Vagina (tissue), 2 donors: ENCODE data around the gene LRAT. TPM values are rescaled to one million over a fixed set of nuclear protein-coding genes. Genes with fewer than 3 reads are reported as not detected.

Experiments
- DNase-seq, 2 donors: peaks; one replicate each; pipeline ENCODE4 v3.0.0-alpha.2; 2017; ENCODE audit errors: extremely low spot score in 2 of 2
- H3K27ac ChIP-seq: fragments of 200-600 bp; sonication (generic); one replicate; pipeline ENCODE4 v1.5.1; 2019
- H3K27me3 ChIP-seq: fragments of 200-600 bp; sonication (generic); one replicate; pipeline ENCODE4 v1.5.1; 2019
- H3K36me3 ChIP-seq, 2 donors: fragments of 200-600 bp; sonication (generic); one replicate each; pipeline ENCODE4 v1.5.1; 2017 to 2019
- H3K4me1 ChIP-seq: fragments of 200-600 bp; sonication (generic); one replicate; pipeline ENCODE4 v1.5.1; 2019
- H3K4me3 ChIP-seq, 2 donors: fragments of 200-600 bp; sonication (generic); 1 replicate in 1 of 2; 2 replicates in 1 of 2; pipeline ENCODE4 v1.5.1; 2016 to 2019
- H3K9me3 ChIP-seq: fragments of 200-600 bp; sonication (generic); one replicate; pipeline ENCODE4 v1.5.1; 2019
- POLR2A ChIP-seq, 2 donors: fragments of 450-650 bp; IDR thresholded peaks; one replicate each; pipeline ENCODE4 v1.6.1; 2017; ENCODE audit warnings: antibody characterized with exemption in 2 of 2, mild to moderate bottlenecking in 2 of 2, moderate library complexity in 2 of 2
- POLR2AphosphoS5 ChIP-seq, 2 donors: sonication (generic); formaldehyde crosslinking; IDR thresholded peaks; one replicate each; pipeline ENCODE4 v1.9.0; 2017; ENCODE audit warnings: antibody characterized with exemption in 2 of 2, mild to moderate bottlenecking in 2 of 2, low read depth in 1 of 2; ENCODE audit not compliant: insufficient read depth in 1 of 2
- intact Hi-C: fragments of 100-400 bp; cut with DNase I; formaldehyde crosslinking; loops from one replicate; pipeline ENCODE4 v1.15.1; 2023
- total RNA-seq: library from RNA; depleted of rRNA; stranded (reverse); fragments of >200 nt; gene quantifications from one replicate; pipeline ENCODE4 v1.2.3, GENCODE V29; 2016
- TF ChIP-seq, protein P1 (sequence below), 3 experiments: fragments of 450-650 bp in 2 of 3; fragments of 200-600 bp in 1 of 3; sonication (generic) in 1 of 3; IDR thresholded peaks; one replicate each; pipeline ENCODE4 v1.5.1; 2017 to 2019; ENCODE audit warnings: antibody characterized with exemption in 3 of 3, mild to moderate bottlenecking in 2 of 3, moderate library complexity in 2 of 3

LRAT gene
- not detected for total RNA-seq

DNA sequence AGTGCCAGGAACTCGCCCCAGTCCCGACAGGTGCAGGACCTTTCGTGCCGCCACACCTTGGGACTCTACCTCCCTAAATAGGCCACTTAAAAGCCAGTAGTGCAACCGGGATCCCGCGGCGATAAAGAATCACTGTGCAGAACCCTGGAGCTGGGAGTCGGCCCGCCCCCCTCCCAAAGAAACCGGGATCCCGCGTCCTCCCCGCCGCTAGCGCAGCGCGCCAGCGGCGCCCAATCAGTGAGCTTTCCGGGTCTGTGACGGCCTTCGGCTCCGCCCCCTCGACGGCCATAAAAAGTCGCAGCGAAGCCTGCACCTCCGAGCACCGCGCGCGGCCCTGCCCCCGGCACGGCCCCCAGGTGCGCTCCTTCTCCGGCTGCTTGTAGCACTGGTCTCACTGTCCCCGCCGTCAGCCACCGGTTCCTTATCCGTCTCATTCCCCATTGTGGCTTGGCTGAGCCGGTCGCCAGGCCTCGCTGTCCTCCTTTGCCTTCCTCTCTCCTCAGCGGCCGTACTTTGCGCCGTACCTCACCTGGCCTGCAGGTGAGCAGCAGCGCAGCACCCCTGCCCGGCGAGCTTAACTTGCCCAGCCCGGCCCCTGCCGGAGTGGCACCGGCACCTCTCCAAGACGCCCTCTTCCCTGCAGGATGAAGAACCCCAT is at the start of gene LRAT:
TSS of gene LRAT (plus strand) at position 318 of the 658 bp plus-strand sequence. CDS start at position 645, 327 bp downstream.
- Histone ChIP-seq H3K27me3 (no peaks in the 10 kb centered on the region), H3K36me3 (no peaks in the 10 kb centered on the region), H3K4me3 (peak within 1 kb of the TSS; percentile 36 to 38), H3K27ac (no peak within 1 kb of the TSS), H3K4me1 (peaks cover 30% of the 10 kb centered on the region), H3K9me3 (no peaks in the 10 kb centered on the region)
- intact Hi-C loops = no loop called here
- no peak for DNase-seq
- TF ChIP-seq POLR2AphosphoS5 (IDR thresholded peaks at IDR 0.05; ENCODE audit: insufficient read depth in 1 of 2, low read depth in 1 of 2) = no peak
- TF ChIP-seq POLR2A (IDR thresholded peaks at IDR 0.05) = no peak
- TF ChIP-seq, protein P1, sequence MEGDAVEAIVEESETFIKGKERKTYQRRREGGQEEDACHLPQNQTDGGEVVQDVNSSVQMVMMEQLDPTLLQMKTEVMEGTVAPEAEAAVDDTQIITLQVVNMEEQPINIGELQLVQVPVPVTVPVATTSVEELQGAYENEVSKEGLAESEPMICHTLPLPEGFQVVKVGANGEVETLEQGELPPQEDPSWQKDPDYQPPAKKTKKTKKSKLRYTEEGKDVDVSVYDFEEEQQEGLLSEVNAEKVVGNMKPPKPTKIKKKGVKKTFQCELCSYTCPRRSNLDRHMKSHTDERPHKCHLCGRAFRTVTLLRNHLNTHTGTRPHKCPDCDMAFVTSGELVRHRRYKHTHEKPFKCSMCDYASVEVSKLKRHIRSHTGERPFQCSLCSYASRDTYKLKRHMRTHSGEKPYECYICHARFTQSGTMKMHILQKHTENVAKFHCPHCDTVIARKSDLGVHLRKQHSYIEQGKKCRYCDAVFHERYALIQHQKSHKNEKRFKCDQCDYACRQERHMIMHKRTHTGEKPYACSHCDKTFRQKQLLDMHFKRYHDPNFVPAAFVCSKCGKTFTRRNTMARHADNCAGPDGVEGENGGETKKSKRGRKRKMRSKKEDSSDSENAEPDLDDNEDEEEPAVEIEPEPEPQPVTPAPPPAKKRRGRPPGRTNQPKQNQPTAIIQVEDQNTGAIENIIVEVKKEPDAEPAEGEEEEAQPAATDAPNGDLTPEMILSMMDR (IDR thresholded peaks at IDR 0.05) = no peak

DNA sequence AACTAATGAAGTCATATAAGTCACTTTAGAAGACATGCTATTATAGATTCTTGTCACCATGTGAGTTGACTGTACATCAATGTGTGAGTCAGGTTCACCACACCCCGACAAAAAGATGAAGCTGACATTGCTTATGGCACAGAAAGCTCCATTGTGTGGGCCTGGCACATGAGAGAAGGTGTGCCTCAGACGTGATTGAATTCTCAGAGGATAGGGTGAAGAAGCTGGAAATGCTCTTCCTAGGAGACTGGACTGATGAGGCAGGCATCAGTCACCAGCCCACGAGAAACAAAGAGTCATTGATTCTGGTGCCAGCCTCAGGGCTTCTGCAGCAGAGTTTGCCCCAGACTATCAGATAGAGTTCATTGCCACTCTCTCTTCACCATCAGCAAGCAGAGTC is 35.9 kb upstream of the LRAT start:
- TF ChIP-seq, protein P1 (IDR thresholded peaks at IDR 0.05) = no peak
- TF ChIP-seq POLR2AphosphoS5 (IDR thresholded peaks at IDR 0.05; ENCODE audit: insufficient read depth in 1 of 2, low read depth in 1 of 2) (no peak), POLR2A (IDR thresholded peaks at IDR 0.05) (no peak)
- no peak for DNase-seq

DNA sequence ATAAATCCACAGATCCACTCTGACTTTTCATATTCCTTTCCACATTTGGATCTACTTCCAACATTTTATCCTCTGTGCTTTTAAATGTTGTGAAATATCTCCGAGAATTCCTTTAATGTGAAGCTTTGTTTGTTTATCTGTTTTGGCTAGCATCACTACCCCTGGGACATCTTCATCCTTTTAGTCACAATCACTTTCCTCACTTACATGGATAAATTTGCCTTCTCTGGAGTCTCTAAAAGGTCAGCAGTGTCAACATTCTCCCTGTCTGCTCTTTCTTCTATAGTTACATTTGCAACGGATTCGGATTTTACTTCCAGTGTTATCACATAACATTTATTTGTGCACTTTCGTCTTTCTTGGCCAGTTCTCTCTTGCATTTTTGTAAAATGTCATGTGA is 34.2 kb upstream of the LRAT start:
- DNase-seq = no peak
- H3K36me3 ChIP-seq = no peaks in the 10 kb centered on the region
- H3K4me3 ChIP-seq = no peak overlapping the region
- TF ChIP-seq POLR2A (IDR thresholded peaks at IDR 0.05) (no peak), POLR2AphosphoS5 (IDR thresholded peaks at IDR 0.05; ENCODE audit: insufficient read depth in 1 of 2, low read depth in 1 of 2) (no peak)
- TF ChIP-seq, protein P1 (IDR thresholded peaks at IDR 0.05) = no peak
- no peaks in the 10 kb centered on the region for H3K9me3 ChIP-seq
- H3K27me3 ChIP-seq = no peaks in the 10 kb centered on the region
- intact Hi-C loops = no loop called here
- H3K27ac ChIP-seq = no peak overlapping the region
- no peaks in the 10 kb centered on the region for H3K4me1 ChIP-seq

More for the DNA sequence above, 35.9 kb upstream of the LRAT start:
- no peaks in the 10 kb centered on the region for H3K27me3 ChIP-seq
- no peak overlapping the region for H3K27ac ChIP-seq
- no peaks in the 10 kb centered on the region for H3K36me3 ChIP-seq
- no peaks in the 10 kb centered on the region for H3K4me1 ChIP-seq
- intact Hi-C loops = no loop called here
- no peak overlapping the region for H3K4me3 ChIP-seq
- no peaks in the 10 kb centered on the region for H3K9me3 ChIP-seq

DNA sequence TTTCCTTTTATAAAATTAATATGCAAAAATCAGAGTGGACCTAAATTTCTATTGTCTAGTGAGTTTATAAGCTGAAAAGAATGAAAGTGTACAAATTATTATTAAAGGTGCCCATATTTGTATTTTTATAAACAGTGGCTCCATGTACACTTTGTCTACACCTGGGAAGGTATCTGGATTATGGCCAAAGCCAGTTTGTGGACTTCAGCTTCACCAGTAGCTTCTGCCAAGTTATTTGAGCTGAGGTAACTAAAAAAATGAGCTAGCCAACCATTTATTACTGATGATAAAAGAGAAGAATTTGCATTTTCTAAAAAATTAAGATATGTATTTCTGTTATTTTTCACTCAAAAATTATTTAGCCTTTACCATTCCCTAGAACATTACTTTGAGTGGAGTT is 32.3 kb upstream of the LRAT start:
- Histone ChIP-seq H3K4me3 (no peak overlapping the region), H3K27me3 (no peaks in the 10 kb centered on the region), H3K27ac (no peak overlapping the region), H3K9me3 (no peaks in the 10 kb centered on the region), H3K4me1 (no peaks in the 10 kb centered on the region), H3K36me3 (no peaks in the 10 kb centered on the region)
- intact Hi-C loops = no loop called here
- DNase-seq = no peak
- TF ChIP-seq POLR2A (IDR thresholded peaks at IDR 0.05) (no peak), POLR2AphosphoS5 (IDR thresholded peaks at IDR 0.05; ENCODE audit: insufficient read depth in 1 of 2, low read depth in 1 of 2) (no peak)
- TF ChIP-seq, protein P1 (IDR thresholded peaks at IDR 0.05) = no peak

DNA sequence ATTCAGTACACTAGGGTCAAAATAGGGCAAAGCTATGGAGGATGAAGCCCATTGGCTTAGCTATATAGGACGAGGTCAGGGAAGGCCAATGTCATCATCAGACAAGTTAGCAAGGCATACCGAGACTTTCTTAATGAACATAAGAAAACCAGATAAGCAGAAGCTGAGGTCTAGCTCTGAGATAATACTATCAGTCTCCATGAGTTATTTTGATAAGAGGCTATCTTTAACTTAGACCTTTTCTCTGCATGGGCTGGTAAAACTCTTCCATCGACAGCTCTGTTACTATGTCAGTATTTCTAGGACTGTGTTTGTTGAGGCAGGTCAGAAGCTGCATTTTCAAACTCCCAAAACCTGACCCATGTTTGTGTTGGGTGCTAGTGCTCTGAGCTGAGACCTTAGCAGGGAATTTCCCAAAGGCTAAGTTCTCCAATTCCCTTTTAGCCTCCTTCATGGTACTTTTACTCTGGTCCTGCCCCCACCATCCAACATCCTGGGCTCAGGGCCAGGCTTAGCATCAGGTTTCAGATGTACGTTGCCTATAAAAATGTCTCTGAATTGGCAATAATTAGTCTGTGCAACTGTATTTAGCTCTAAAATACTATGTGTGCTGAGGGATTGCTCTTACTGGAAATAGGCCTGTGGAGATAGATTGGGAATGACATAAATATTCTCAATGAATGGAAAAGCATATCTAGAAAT is 29.3 kb upstream of the LRAT start:
- Histone ChIP-seq H3K27me3 (no peaks in the 10 kb centered on the region), H3K4me1 (no peaks in the 10 kb centered on the region), H3K27ac (no peak overlapping the region), H3K9me3 (no peaks in the 10 kb centered on the region), H3K4me3 (no peak overlapping the region), H3K36me3 (no peaks in the 10 kb centered on the region)
- no peak for TF ChIP-seq POLR2A (IDR thresholded peaks at IDR 0.05)
- no peak for TF ChIP-seq POLR2AphosphoS5 (IDR thresholded peaks at IDR 0.05; ENCODE audit: insufficient read depth in 1 of 2, low read depth in 1 of 2)
- TF ChIP-seq, protein P1 (IDR thresholded peaks at IDR 0.05) = no peak
- intact Hi-C loops = no loop called here
- DNase-seq = no peak
